Right atrium auricular region (tissue), 2 donors: ENCODE results near the gene SLC2A5. TPM values are rescaled to one million over a fixed set of nuclear protein-coding genes. Genes with fewer than 3 reads are reported as not detected.

Experiments
- DNase-seq: peaks from one replicate; pipeline ENCODE4 v3.0.0-alpha.2; 2019; ENCODE audit warnings: low spot score
- H3K27ac ChIP-seq, 2 donors: fragments of 200-600 bp; sonication (generic); 1 replicate in 1 of 2; 2 replicates in 1 of 2; pipeline ENCODE4 v1.5.1; 2016 to 2019
- H3K27me3 ChIP-seq, 2 donors: fragments of 200-600 bp; sonication (generic); one replicate each; pipeline versions ENCODE4 v1.5.1 to v1.6.0; 2017 to 2019
- H3K36me3 ChIP-seq: fragments of 200-600 bp; sonication (generic); one replicate; pipeline ENCODE4 v1.5.1; 2016
- H3K4me1 ChIP-seq, 2 donors: fragments of 200-600 bp; sonication (generic); one replicate each; pipeline versions ENCODE4 v1.5.1 to v1.6.0; 2017 to 2019
- H3K4me3 ChIP-seq, 2 donors: fragments of 200-600 bp; sonication (generic); 1 replicate in 1 of 2; 2 replicates in 1 of 2; pipeline ENCODE4 v1.5.1; 2017 to 2019; ENCODE audit warnings: mild to moderate bottlenecking in 1 of 2, moderate library complexity in 1 of 2
- H3K9me3 ChIP-seq, 2 donors: fragments of 200-600 bp; sonication (generic); one replicate each; pipeline ENCODE4 v1.5.1; 2019
- total RNA-seq, 2 donors: library from RNA; depleted of rRNA; stranded (reverse); fragments of >200 nt; gene quantifications; one replicate each; pipeline ENCODE4 v1.1.0, GENCODE V29; 2016
- TF ChIP-seq, protein P1 (sequence below), 2 donors: fragments of 200-600 bp; sonication (generic); IDR thresholded peaks; one replicate each; pipeline ENCODE4 v1.5.1; 2019; ENCODE audit warnings: antibody characterized with exemption in 2 of 2

The SLC2A5 gene
- total RNA-seq, 2 donors from 2014 or later: 0.26 to 0.94 TPM

DNA sequence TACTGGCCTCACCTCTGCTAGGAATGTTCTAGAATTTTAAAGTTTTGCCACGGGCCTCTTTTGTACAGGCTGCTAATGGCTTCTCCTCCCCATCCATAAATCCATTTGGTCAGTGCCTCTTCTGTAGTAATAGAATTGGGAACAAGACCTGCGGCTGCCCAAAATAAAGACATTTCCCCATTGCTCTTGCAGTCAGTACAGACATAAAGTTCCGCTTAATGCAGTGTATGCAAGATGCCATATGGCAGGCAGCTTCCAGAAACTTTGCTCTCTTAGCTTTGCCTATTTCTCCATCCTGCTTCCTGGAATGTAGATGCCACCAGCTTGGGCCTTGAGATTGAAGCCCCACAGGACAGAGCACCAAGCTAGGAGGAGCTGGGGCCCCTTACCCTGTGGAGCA lies 3.7 kb upstream of the SLC2A5 start:
- Histone ChIP-seq H3K27me3 (no peaks in the 10 kb centered on the region), H3K4me1 (peaks cover 0 to 14% of the 10 kb centered on the region in 2 donors), H3K36me3 (no peaks in the 10 kb centered on the region), H3K9me3 (no peaks in the 10 kb centered on the region), H3K4me3 (no peak overlapping the region), H3K27ac (no peak overlapping the region)
- DNase-seq: no peak
- TF ChIP-seq, protein P1, sequence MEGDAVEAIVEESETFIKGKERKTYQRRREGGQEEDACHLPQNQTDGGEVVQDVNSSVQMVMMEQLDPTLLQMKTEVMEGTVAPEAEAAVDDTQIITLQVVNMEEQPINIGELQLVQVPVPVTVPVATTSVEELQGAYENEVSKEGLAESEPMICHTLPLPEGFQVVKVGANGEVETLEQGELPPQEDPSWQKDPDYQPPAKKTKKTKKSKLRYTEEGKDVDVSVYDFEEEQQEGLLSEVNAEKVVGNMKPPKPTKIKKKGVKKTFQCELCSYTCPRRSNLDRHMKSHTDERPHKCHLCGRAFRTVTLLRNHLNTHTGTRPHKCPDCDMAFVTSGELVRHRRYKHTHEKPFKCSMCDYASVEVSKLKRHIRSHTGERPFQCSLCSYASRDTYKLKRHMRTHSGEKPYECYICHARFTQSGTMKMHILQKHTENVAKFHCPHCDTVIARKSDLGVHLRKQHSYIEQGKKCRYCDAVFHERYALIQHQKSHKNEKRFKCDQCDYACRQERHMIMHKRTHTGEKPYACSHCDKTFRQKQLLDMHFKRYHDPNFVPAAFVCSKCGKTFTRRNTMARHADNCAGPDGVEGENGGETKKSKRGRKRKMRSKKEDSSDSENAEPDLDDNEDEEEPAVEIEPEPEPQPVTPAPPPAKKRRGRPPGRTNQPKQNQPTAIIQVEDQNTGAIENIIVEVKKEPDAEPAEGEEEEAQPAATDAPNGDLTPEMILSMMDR (IDR thresholded peaks at IDR 0.05): no peak

DNA sequence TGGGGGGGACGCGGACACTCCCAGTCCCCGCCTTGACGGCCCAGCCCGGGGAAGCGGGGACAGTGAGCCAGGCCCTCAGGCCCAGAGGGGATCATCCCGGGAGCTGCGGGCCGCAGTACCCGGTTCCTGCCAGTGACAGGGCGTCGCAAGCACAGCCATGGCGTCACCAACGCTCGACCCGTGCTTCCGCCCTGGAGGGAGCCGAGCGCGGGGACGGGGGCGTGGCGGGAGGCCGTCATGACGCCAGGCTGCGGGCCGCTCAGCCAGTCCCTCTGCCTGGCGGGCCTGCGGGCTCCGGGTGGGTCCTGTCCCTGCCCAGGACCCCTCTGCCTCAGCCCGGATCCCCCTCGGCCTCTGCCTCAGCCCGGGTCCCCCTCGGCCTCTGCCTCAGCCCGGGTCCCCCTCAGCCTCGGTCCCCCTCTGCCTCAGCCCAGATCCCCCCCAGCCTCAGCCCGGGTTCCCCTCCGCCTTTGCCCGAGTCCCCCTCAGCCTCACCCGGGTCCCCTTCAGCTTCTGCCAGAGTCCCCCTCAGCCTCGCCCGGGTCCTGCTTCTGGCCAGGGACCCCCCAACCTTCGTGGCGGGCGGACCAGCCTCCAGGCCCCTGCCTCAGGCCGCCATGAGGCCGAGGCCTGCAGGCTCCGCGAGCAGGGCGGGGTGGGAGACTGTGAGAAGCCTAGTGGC lies 2.3 kb upstream of the SLC2A5 start:
- no peak for DNase-seq
- Histone ChIP-seq H3K27ac (no peak overlapping the region), H3K27me3 (no peaks in the 10 kb centered on the region), H3K4me3 (no peak overlapping the region), H3K9me3 (no peaks in the 10 kb centered on the region), H3K4me1 (peaks cover 0 to 14% of the 10 kb centered on the region in 2 donors), H3K36me3 (no peaks in the 10 kb centered on the region)
- TF ChIP-seq, protein P1 (IDR thresholded peaks at IDR 0.05): no peak

DNA sequence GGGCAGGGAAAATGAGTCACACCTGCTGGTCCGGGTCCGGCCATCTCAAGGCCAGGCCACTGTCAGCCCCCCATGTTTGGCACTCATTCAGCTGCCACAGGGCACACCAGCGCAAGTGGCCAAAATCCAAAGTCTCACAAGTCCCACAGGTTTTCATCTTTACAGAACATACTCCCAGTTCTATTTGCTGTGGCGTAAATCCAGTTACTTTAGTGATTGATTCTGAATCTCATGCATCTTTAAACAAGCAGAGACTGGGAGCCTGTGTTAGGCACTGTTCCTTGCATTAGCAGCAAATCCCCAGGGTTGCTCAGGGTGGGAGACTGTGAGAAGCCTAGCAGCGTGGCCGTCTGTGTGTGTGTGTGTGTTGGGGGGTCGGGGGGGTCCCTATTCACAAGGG lies 1.1 kb upstream of the SLC2A5 start:
- H3K36me3 ChIP-seq: no peaks in the 10 kb centered on the region
- peaks cover 0 to 14% of the 10 kb centered on the region in 2 donors for H3K4me1 ChIP-seq
- no peak for DNase-seq
- no peaks in the 10 kb centered on the region for H3K27me3 ChIP-seq
- H3K27ac ChIP-seq: no peak overlapping the region
- H3K4me3 ChIP-seq: no peak overlapping the region
- H3K9me3 ChIP-seq: no peaks in the 10 kb centered on the region
- TF ChIP-seq, protein P1 (IDR thresholded peaks at IDR 0.05): no peak

DNA sequence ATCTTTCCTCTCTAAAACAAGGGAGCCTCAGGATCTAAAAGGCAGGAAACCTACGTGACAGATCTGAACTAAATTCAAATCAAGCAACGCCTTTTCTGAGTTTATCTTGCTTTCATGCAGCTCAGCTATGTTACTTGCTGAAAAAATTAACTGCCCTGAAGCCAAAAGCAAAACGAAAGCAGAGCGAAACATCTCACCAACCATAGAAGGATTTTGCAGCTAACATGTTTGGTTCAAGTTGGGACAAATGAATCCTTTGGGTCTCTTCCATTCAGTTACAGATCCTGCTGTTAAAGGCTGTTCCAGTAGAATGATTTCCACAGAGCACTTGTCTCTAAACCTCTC lies 482 bp downstream of the SLC2A5 start:
- no peaks in the 10 kb centered on the region for H3K27me3 ChIP-seq
- no peak for DNase-seq
- TF ChIP-seq, protein P1 (IDR thresholded peaks at IDR 0.05): no peak
- peak overlapping the region; percentile 28 to 59 for H3K27ac ChIP-seq
- H3K4me1 ChIP-seq: peaks cover 0 to 14% of the 10 kb centered on the region in 2 donors
- H3K9me3 ChIP-seq: no peaks in the 10 kb centered on the region
- H3K36me3 ChIP-seq: no peaks in the 10 kb centered on the region
- H3K4me3 ChIP-seq: peak overlapping the region in 1 of 2 donors; percentile 22

DNA sequence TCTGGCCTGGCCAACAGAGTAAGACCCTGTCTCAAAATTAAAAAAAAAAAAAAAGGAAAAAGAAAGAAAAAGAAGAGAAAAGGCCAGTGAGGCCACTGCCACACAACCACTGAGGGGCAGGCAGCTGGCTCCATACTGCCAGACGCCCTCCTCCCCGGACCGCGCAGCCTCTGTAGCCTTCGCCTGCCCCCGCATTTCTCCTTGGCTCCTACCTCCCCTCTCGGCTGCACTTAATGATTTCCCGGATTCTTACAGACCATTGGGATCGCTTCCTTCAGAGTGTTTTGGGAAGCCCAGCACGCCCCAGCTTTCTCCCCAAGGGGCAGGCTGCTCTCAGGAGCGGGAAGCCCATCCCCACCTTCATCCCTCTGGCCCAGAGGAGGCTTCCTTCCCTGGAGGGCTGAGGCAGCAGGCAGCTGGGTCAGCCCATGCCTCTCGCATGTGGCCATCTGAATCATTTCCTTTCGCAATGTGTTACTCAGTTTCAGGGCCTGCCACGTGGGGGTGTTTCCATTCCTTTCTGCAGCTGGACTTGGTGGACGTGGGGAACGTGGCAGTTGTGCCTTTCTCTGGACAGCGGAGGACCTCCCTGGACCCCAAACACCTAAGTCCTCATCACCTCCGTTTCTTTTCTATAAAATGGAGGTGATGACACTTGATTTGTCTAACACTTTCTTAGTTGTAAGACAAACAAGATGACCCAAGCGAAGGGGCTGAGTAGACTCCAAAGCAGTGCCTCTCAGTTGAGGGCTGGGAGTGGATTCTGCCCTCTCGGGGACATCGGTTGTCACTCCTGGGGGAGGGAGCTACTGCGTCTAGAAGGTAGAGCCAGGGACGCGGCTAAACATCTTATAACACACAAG lies 2.3 kb downstream of the SLC2A5 start:
- no peaks in the 10 kb centered on the region for H3K9me3 ChIP-seq
- TF ChIP-seq, protein P1 (IDR thresholded peaks at IDR 0.05): no peak
- peak overlapping the region in 1 of 2 donors; percentile 6 for H3K27ac ChIP-seq
- no peaks in the 10 kb centered on the region for H3K36me3 ChIP-seq
- peak; percentile 82 for DNase-seq
- H3K4me1 ChIP-seq: peaks cover 0 to 14% of the 10 kb centered on the region in 2 donors
- no peaks in the 10 kb centered on the region for H3K27me3 ChIP-seq
- no peak overlapping the region for H3K4me3 ChIP-seq
